Natural killer cell (primary cell): ENCODE results near the gene TNFRSF12A. TPM values are rescaled to one million over a fixed set of nuclear protein-coding genes. Genes with fewer than 3 reads are reported as not detected.

Source experiments
- ATAC-seq, 3 donors: fragments of 150-1000 bp in 2 of 3; fragments of 200-7000 bp in 1 of 3; cut with Tn5 transposase; 1 replicate in 1 of 3; 2 replicates in 2 of 3; pipeline ENCODE4 v1.10.0; 2021; ENCODE audit warnings: mild to moderate bottlenecking in 2 of 3, moderate library complexity in 2 of 3
- DNase-seq, 2 donors: peaks; one replicate each; pipeline versions ENCODE4 v3.0.0 to v3.0.0-alpha.2; 2013 to 2021; ENCODE audit warnings: mixed read lengths in 1 of 2
- H3K27ac ChIP-seq: one replicate; pipeline ENCODE4 v1.5.1; 2013; ENCODE audit warnings: mild to moderate bottlenecking, low read length
- H3K27me3 ChIP-seq: one replicate; pipeline ENCODE4 v1.6.1; 2013; ENCODE audit warnings: low read length; ENCODE audit not compliant: control insufficient read depth, insufficient read depth
- H3K36me3 ChIP-seq: one replicate; pipeline ENCODE4 v1.6.1; 2013; ENCODE audit warnings: low read length; ENCODE audit not compliant: control insufficient read depth, insufficient read depth
- H3K4me1 ChIP-seq: one replicate; pipeline ENCODE4 v1.6.1; 2013; ENCODE audit warnings: low read length; ENCODE audit not compliant: control insufficient read depth, insufficient read depth
- H3K4me3 ChIP-seq: one replicate; pipeline ENCODE4 v1.5.1; 2013; ENCODE audit warnings: low read length
- H3K9me3 ChIP-seq: one replicate; pipeline ENCODE4 v1.6.1; 2013; ENCODE audit warnings: low read length; ENCODE audit not compliant: control insufficient read depth, insufficient read depth
- H3K27ac Mint-ChIP-seq, 2 donors: one replicate each; pipeline ENCODE4 v1.8.0; 2022; ENCODE audit warnings: mild to moderate bottlenecking in 2 of 2, mixed read lengths in 2 of 2, moderate library complexity in 1 of 2
- H3K27me3 Mint-ChIP-seq, 2 donors: one replicate each; pipeline ENCODE4 v1.8.0; 2022; ENCODE audit warnings: low read depth in 2 of 2, mixed read lengths in 2 of 2
- H3K36me3 Mint-ChIP-seq: one replicate; pipeline ENCODE4 v1.8.0; 2022; ENCODE audit warnings: mixed read lengths
- H3K4me1 Mint-ChIP-seq, 2 donors: one replicate each; pipeline ENCODE4 v1.8.0; 2022; ENCODE audit warnings: mixed read lengths in 2 of 2
- H3K4me3 Mint-ChIP-seq: one replicate; pipeline ENCODE4 v1.8.0; 2022; ENCODE audit warnings: mild to moderate bottlenecking, moderate library complexity, mixed read lengths
- H3K9me3 Mint-ChIP-seq, 2 donors: one replicate each; pipeline ENCODE4 v1.8.0; 2022; ENCODE audit warnings: mixed read lengths in 2 of 2
- WGBS: methylation state at CpG from one replicate; pipeline ENCODE4 v1.1.7; 2013; ENCODE audit warnings: missing lambda C conversion rate; ENCODE audit not compliant: insufficient coverage; 5-methylcytosine and 5-hydroxymethylcytosine counted together
- intact Hi-C: fragments of 100-400 bp; cut with micrococcal nuclease; formaldehyde crosslinking; loops from one replicate; pipeline ENCODE4 v1.14.2; 2022
- total RNA-seq, 4 donors: library from RNA; stranded (reverse); fragments of 120-200 nt in 1 of 4; gene quantifications; one replicate each; pipeline versions ENCODE4 v1.2.3 to v1.2.4, GENCODE V29; 2013 to 2022
- TF ChIP-seq, protein P1 (sequence below): fragments of 200-600 bp; IDR thresholded peaks from one replicate; pipeline ENCODE4 v1.8.0; 2022; ENCODE audit warnings: antibody characterized with exemption

The TNFRSF12A gene, protein sequence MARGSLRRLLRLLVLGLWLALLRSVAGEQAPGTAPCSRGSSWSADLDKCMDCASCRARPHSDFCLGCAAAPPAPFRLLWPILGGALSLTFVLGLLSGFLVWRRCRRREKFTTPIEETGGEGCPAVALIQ
- 1 to 10 TPM; 2.4 to 3.7 (median 3.1) TPM for total RNA-seq
- 1.8 TPM for total RNA-seq (2013)

DNA sequence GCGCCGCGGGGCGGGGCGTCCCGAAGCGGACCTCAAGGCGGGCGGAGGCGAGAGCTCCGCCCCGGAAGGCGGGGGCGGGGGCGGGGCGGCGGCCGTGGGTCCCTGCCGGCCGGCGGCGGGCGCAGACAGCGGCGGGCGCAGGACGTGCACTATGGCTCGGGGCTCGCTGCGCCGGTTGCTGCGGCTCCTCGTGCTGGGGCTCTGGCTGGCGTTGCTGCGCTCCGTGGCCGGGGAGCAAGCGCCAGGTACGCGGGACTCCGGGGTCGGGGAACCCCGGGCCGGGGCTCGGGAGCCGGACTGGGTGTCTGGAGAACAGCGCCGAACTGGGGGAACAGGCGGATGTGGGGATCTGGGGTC is at the start of gene TNFRSF12A:
TSS of gene TNFRSF12A (plus strand) at position 122 of the 357 bp plus-strand sequence. CDS start at position 152, 30 bp downstream.
- Histone ChIP-seq H3K27me3 (peaks cover 6% of the 10 kb centered on the region), H3K27ac (peak within 1 kb of the TSS; percentile 41), H3K4me1 (peaks cover 63% of the 10 kb centered on the region), H3K9me3 (no peaks in the 10 kb centered on the region), H3K4me3 (peak within 1 kb of the TSS; percentile 52), H3K36me3 (no peaks in the 10 kb centered on the region)
- intact Hi-C loops: no loop called here
- WGBS: under 1% methylated on average over 49 of the region's 49 CpGs
- ATAC-seq (peak; percentile 25 to 64 (median 48)), DNase-seq (peak; percentile 70 to 83)
- Mint-ChIP-seq H3K36me3 (no peaks in the 10 kb centered on the region), H3K27ac (peak within 1 kb of the TSS; percentile 91 to 92), H3K4me1 (peaks cover 35 to 54% of the 10 kb centered on the region in 2 donors), H3K27me3 (no peaks in the 10 kb centered on the region), H3K9me3 (no peaks in the 10 kb centered on the region), H3K4me3 (peak within 1 kb of the TSS; percentile 92)
- TF ChIP-seq, protein P1, sequence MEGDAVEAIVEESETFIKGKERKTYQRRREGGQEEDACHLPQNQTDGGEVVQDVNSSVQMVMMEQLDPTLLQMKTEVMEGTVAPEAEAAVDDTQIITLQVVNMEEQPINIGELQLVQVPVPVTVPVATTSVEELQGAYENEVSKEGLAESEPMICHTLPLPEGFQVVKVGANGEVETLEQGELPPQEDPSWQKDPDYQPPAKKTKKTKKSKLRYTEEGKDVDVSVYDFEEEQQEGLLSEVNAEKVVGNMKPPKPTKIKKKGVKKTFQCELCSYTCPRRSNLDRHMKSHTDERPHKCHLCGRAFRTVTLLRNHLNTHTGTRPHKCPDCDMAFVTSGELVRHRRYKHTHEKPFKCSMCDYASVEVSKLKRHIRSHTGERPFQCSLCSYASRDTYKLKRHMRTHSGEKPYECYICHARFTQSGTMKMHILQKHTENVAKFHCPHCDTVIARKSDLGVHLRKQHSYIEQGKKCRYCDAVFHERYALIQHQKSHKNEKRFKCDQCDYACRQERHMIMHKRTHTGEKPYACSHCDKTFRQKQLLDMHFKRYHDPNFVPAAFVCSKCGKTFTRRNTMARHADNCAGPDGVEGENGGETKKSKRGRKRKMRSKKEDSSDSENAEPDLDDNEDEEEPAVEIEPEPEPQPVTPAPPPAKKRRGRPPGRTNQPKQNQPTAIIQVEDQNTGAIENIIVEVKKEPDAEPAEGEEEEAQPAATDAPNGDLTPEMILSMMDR: no peak

DNA sequence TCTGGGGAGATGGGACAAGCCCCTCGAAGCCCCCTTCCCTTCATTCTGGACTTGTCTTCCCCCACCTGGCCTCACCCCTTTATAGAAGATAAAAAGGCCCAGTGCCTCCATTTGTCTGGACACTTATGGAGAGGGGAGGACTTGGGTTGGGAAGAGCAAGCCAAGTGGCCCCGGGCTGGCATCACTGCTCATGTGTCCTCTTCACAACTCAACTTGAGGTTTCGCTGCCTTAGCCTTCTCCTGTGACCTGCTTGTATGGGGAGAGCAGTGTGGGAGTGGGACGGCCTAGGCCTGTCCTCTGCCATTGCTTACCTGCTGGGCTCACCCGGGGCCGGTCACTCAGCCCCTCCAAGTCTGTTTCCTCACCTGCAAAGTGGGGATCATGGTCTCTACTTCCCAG is 49.6 kb upstream of the TNFRSF12A start:
- Histone ChIP-seq H3K27me3 (peaks cover 24% of the 10 kb centered on the region), H3K36me3 (no peaks in the 10 kb centered on the region), H3K27ac (no peak overlapping the region), H3K4me3 (no peak overlapping the region), H3K4me1 (peaks cover 45% of the 10 kb centered on the region), H3K9me3 (no peaks in the 10 kb centered on the region)
- intact Hi-C loops: no loop called here
- TF ChIP-seq, protein P1: no peak
- H3K36me3 Mint-ChIP-seq: no peaks in the 10 kb centered on the region
- H3K27ac Mint-ChIP-seq: no peak overlapping the region
- H3K9me3 Mint-ChIP-seq: no peaks in the 10 kb centered on the region
- peak overlapping the region; percentile 65 for H3K4me3 Mint-ChIP-seq
- ATAC-seq: no peak
- H3K27me3 Mint-ChIP-seq: peaks cover 6 to 10% of the 10 kb centered on the region in 2 donors
- 87% methylated on average over 6 of the region's 6 CpGs for WGBS
- DNase-seq: no peak
- H3K4me1 Mint-ChIP-seq: peaks cover 10 to 20% of the 10 kb centered on the region in 2 donors

DNA sequence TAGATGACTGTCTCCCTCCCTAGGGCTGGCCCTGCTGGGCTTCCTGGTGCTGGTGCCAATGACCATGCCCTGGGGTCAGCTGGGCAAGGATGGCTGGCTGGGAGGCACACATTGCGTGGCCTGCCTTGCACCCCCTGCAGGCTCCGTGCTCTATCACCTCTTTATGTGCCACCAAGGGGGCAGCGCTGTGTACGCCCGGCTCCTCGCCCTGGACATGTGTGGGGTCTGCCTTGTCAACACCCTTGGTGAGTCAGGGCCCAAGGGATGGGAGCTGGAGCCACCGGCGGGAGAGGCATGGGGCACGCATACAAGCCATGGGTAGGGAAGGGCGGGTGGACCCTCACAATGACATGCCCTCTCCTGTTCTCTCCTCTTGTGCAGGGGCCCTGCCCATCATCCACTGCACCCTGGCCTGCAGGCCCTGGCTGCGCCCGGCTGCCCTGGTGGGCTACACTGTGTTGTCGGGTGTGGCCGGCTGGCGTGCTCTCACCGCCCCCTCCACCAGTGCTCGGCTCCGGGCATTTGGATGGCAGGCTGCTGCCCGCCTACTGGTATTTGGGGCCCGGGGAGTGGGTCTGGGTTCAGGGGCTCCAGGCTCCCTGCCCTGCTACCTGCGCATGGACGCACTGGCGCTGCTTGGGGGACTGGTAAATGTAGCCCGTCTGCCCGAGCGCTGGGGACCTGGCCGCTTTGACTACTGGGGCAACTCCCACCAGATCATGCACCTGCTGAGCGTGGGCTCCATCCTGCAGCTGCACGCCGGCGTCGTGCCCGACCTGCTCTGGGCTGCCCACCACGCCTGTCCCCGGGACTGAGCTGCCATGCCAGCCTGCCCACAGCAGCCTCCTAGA is 48.8 kb upstream of the TNFRSF12A start:
- H3K4me3 Mint-ChIP-seq: peak overlapping the region; percentile 65
- Histone ChIP-seq H3K36me3 (no peaks in the 10 kb centered on the region), H3K9me3 (no peaks in the 10 kb centered on the region), H3K27me3 (peaks cover 19% of the 10 kb centered on the region), H3K27ac (no peak overlapping the region), H3K4me1 (peaks cover 37% of the 10 kb centered on the region), H3K4me3 (no peak overlapping the region)
- no peaks in the 10 kb centered on the region for H3K36me3 Mint-ChIP-seq
- TF ChIP-seq, protein P1: no peak
- peaks cover 10 to 18% of the 10 kb centered on the region in 2 donors for H3K4me1 Mint-ChIP-seq
- H3K27me3 Mint-ChIP-seq: peaks cover 6 to 10% of the 10 kb centered on the region in 2 donors
- H3K9me3 Mint-ChIP-seq: no peaks in the 10 kb centered on the region
- ATAC-seq (no peak), DNase-seq (no peak)
- intact Hi-C loops: no loop called here
- no peak overlapping the region for H3K27ac Mint-ChIP-seq
- WGBS: 92% methylated on average over 35 of the region's 35 CpGs
